GM18870 (cell line): ENCODE results near the gene NEURL4.

ENCODE experiments used
- ATAC-seq: cut with Tn5 transposase; IDR thresholded peaks from one replicate; pipeline ENCODE4 v1.9.1; 2021; ENCODE audit warnings: moderate library complexity; ENCODE audit not compliant: unreplicated experiment

NEURL4 gene

GRCh38 chr17:7324438-7324779, 4.7 kb downstream of the NEURL4 start:
- ATAC-seq: no peak

GRCh38 chr17:7323731-7324437, 5.3 kb downstream of the NEURL4 start:
- ATAC-seq: no peak

GRCh38 chr17:7322520-7323194, 6.5 kb downstream of the NEURL4 start:
- no peak for ATAC-seq

- no peak for ATAC-seq
Observed at GRCh38 chr17:7321466-7321865, 7.7 kb downstream of the NEURL4 start.

- no peak for ATAC-seq
Observed at GRCh38 chr17:7318121-7318860, 10.8 kb downstream of the NEURL4 start.

- ATAC-seq: no peak
Observed at GRCh38 chr17:7317161-7317803, 11.9 kb downstream of the NEURL4 start.

- no peak for ATAC-seq
Observed at GRCh38 chr17:7315570-7316235, 13.4 kb downstream of the NEURL4 start.

- ATAC-seq: no peak
Observed at GRCh38 chr17:7314719-7315569, 14.2 kb downstream of the NEURL4 start, which contains the start of gene GPS2. TSS of gene GPS2 (minus strand) at chr17:7315360. CDS start at chr17:7315052, 308 bp downstream.

- no peak for ATAC-seq
Observed at GRCh38 chr17:7313890-7314718, 15.0 kb downstream of the NEURL4 start.

- ATAC-seq: no peak
Observed at GRCh38 chr17:7313088-7313889, 15.8 kb downstream of the NEURL4 start.

GRCh38 chr17:7312432-7313087, 16.6 kb downstream of the NEURL4 start:
- no peak for ATAC-seq

- ATAC-seq: no peak
Observed at GRCh38 chr17:7311110-7311705, 17.9 kb downstream of the NEURL4 start.

GRCh38 chr17:7309628-7310027, 19.5 kb downstream of the NEURL4 start:
- no peak for ATAC-seq

GRCh38 chr17:7308625-7309433, 20.3 kb downstream of the NEURL4 start:
- ATAC-seq: no peak

- ATAC-seq: no peak
Observed at GRCh38 chr17:7307686-7308624, 21.2 kb downstream of the NEURL4 start.
